ENCODE results near the gene CD3E. TPM values are rescaled to one million over a fixed set of nuclear protein-coding genes. Genes with fewer than 3 reads are reported as not detected.

The CD3E gene
- total and polyA plus RNA-seq, 12 donors, result 0.63 to 3.4 (median 2.7) TPM; not detected in 2

DNA sequence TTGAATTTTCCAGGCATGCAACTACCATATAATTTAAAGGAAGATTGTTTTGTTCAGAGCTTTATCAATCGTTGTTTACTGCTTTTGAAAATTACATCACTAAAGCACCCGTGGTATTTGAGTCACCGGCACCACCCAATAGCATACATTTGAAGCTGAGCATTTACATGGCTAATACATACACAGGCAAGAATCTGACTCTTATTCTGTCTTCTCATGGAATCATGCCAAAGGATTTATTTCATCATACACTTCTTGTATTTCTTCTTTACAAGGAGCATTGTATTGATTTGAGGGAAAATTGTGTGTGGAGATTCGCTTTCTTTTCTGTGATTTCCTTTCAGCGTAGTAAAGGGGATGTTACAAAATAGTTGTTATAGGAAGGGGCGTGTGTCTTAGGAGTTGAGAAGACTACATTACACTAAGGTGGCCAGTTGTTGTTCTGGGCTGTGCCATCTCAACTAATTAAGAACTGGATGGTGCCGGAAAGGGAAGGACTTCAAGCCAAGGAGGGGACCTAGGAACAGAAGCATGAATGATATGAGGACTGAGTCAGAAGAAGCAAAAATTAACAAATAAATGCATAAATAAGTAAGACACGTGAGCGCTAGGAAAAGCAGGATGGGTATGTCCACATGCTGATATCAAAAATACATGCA, 12.9 kb upstream of the CD3E start:
- TF ChIP-seq, protein P1, sequence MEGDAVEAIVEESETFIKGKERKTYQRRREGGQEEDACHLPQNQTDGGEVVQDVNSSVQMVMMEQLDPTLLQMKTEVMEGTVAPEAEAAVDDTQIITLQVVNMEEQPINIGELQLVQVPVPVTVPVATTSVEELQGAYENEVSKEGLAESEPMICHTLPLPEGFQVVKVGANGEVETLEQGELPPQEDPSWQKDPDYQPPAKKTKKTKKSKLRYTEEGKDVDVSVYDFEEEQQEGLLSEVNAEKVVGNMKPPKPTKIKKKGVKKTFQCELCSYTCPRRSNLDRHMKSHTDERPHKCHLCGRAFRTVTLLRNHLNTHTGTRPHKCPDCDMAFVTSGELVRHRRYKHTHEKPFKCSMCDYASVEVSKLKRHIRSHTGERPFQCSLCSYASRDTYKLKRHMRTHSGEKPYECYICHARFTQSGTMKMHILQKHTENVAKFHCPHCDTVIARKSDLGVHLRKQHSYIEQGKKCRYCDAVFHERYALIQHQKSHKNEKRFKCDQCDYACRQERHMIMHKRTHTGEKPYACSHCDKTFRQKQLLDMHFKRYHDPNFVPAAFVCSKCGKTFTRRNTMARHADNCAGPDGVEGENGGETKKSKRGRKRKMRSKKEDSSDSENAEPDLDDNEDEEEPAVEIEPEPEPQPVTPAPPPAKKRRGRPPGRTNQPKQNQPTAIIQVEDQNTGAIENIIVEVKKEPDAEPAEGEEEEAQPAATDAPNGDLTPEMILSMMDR (IDR thresholded peaks at IDR 0.05), result no peak
- TF ChIP-seq POLR2A (IDR thresholded peaks at IDR 0.05), result no peak
- intact Hi-C loops (cut with DNase I), result no loop called here
- no peaks in the 10 kb centered on the region for H3K4me1 ChIP-seq (replicated peaks in 1 of 2)
- H3K36me3 ChIP-seq (replicated peaks in 1 of 2), result no peaks in the 10 kb centered on the region
- H3K27ac ChIP-seq, result no peak overlapping the region
- peaks cover 3% of the 10 kb centered on the region for H3K27me3 ChIP-seq
- no peak overlapping the region for H3K4me3 ChIP-seq
- WGBS, 4 donors, result 58 to 72% (median 66%) methylated on average over 9 of the region's 9 CpGs
- no peak for DNase-seq
- no peaks in the 10 kb centered on the region for H3K9me3 ChIP-seq (replicated peaks in 1 of 3)

DNA sequence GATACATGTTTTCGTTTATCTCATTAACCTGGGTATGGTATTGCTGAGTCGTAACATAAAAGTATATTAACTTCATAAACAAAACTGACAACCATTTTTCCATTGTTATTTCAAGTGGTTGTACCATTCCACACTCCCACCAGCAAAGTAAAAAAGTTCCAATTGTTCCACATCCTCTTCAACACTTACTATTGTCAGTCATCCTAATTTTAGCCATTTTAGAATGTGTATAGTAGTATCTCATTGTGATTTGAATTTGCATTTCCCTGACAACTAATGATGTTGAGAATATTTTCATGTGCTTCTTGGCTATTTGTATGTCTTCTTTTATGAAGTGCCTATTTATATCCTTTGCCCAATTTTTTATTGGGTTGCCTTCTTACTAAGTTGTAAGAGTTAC, 10.5 kb upstream of the CD3E start:
- no peak for DNase-seq
- whole genome bisulfite sequencing, 4 donors, result 80 to 86% (median 83%) methylated on average over 2 of the region's 2 CpGs
- peaks cover 3% of the 10 kb centered on the region for H3K27me3 ChIP-seq
- no peak overlapping the region for H3K4me3 ChIP-seq
- TF ChIP-seq, protein P1 (IDR thresholded peaks at IDR 0.05), result no peak
- no peak for TF ChIP-seq POLR2A (IDR thresholded peaks at IDR 0.05)
- intact Hi-C loops (cut with DNase I), result no loop called here
- no peaks in the 10 kb centered on the region for H3K9me3 ChIP-seq (replicated peaks in 1 of 3)
- H3K4me1 ChIP-seq (replicated peaks in 1 of 2), result no peaks in the 10 kb centered on the region
- H3K27ac ChIP-seq, result no peak overlapping the region
- H3K36me3 ChIP-seq (replicated peaks in 1 of 2), result no peaks in the 10 kb centered on the region

DNA sequence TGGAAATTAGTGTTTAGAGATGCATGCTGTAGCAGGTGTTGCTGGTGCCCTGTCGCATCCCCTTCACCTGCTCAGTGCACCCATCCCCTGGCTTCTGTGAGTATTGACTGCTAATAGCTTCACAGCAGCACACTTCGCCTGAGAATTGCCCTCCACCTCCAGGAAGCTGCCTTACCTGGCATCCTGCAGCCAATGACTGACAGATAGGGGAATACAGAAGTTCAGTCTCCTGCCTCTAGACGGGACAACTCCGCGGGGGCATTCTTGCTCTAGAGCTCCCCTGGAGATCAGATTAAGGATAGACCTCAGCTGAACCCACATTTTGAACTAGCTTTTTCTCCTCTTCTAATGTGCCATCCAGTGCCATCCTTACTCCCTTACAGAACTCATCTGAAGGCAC, 9.3 kb upstream of the CD3E start:
- 62 to 79% (median 75%) methylated on average over 5 of the region's 5 CpGs for WGBS, 4 donors
- intact Hi-C loops (cut with DNase I), result no loop called here
- TF ChIP-seq, protein P1 (IDR thresholded peaks at IDR 0.05), result no peak
- TF ChIP-seq POLR2A (IDR thresholded peaks at IDR 0.05), result no peak

DNA sequence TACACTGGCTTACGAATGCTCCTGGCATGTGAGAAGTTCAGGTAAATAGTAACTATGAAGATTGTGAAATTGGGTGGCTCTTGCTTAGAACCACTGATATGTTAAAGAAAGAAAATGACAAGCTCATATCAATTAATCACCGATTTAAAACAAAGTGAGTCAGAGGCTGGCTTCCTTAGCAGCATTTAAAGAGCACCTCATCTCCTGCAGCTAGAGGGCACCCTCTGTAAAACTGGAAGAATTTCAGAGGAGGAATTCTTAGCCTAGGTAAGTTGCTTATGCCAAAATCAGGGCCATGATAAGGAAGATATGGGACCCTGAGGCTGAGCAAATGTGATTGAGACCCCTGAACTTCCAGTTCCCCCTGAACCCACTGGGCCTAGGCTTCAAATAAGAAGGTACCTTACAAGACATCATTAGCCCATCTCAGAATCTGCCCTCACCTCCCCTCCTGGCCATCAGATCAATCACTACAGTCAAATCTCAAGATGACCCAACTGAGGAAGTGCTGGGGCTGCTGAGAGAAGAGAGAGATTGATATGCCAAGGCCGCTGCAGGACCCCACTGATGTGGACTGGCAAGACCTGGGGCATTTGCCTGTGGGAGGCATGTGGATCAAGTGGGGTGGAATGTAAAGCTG, 8.6 kb upstream of the CD3E start:
- H3K4me1 ChIP-seq (replicated peaks in 1 of 2), result no peaks in the 10 kb centered on the region
- peaks cover 3% of the 10 kb centered on the region for H3K27me3 ChIP-seq
- intact Hi-C loops (cut with DNase I), result no loop called here
- DNase-seq, result no peak
- no peak overlapping the region for H3K4me3 ChIP-seq
- TF ChIP-seq, protein P1 (IDR thresholded peaks at IDR 0.05), result peak in 5 of 6 experiments; percentile 12 to 47 (median 27)
- no peak for TF ChIP-seq POLR2A (IDR thresholded peaks at IDR 0.05)
- H3K27ac ChIP-seq, result no peak overlapping the region
- no peaks in the 10 kb centered on the region for H3K36me3 ChIP-seq (replicated peaks in 1 of 2)
- no peaks in the 10 kb centered on the region for H3K9me3 ChIP-seq (replicated peaks in 1 of 3)
- WGBS, 4 donors, result 57 to 63% (median 60%) methylated on average over 3 of the region's 3 CpGs

More for the DNA sequence above, 9.3 kb upstream of the CD3E start:
- peaks cover 3% of the 10 kb centered on the region for H3K27me3 ChIP-seq
- H3K36me3 ChIP-seq (replicated peaks in 1 of 2), result no peaks in the 10 kb centered on the region
- H3K9me3 ChIP-seq (replicated peaks in 1 of 3), result no peaks in the 10 kb centered on the region
- H3K4me1 ChIP-seq (replicated peaks in 1 of 2), result no peaks in the 10 kb centered on the region
- no peak overlapping the region for H3K4me3 ChIP-seq
- H3K27ac ChIP-seq, result no peak overlapping the region
- no peak for DNase-seq

Measured in adrenal gland (tissue), 12 donors.